Hematopoietic multipotent progenitor cell treated with erythropoietin and hydrocortisone succinate and interleukin-3 and kit ligand, for 15 days (in vitro differentiated cells): ENCODE measurements around the gene CTU2.

Source experiments
- DNase-seq: peaks from one replicate; pipeline ENCODE4 v3.0.0-alpha.2; 2015; ENCODE audit warnings: low spot score

CTU2 gene

DNA sequence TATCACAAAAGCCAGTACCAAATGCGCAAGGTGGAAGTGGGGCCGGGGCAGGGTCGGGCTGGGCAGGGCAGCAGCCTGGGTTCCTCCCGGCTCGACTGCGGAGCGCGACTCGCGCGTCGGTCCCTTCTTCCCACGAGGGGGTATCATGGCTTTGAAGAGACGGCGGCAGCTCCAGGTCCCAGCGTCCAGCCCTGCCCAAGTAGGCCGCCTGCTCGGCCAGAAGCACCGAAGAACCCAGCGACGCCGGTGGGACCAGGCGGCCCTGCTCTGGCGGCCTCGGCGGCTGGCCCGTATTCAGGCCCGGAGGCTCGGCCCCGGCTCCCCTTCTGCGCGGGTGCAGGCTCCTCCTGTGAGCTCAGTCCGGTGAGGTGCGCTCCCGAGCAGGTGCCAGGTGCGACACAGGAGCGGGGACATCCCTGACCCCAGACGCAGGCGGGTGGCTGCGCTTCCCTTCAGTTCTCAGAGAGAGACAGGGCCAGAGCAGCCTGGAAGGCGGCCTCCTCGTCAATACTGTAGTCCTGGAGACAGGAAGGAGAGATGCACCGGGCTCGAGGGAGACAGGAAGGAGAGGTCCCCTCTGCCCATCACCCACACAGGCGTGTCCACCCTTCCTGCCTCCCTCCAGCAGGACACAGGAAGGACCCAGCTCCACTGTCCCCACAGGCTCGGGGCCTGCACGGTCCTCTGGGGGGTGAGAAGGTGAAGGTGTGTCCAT lies 9.0 kb upstream of the CTU2 start:
- DNase-seq = no peak

DNA sequence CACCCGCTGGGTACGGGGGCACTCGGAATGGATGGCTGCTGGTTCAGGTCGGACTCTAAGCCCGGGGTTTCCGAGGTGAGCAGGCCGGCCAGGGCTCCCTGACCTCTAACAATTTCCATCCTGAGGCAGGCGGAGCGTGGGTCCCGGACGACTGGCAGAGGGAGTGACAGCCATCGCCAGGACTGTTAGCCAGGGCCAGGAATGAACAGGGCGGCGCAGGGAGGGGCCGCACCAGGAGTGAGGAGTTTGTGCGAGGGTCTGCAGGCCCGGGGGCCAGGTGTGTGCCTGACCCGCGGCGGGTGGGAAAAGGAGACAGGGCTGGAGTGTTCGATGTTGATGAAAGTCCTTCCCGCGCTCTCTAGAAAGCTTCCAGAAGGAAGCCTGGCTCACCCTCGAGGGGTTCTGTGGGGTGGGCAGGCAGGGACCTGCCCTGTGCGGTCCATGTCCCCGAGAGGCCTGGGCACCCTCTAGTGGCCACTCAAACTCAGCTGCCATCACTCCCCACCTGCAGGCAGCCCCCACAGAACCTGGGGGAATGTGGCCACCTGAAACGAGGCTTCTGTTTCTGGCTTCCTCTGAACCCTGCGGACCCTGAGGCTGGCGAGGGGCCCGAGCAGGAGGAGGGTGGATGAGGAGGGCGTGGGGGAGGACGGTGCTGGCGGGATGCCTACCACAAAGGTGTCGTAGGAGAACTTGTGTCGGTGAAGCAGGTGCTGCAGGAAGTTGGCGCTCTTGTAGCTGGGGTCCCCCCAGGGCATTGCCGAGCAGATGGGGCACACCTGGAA lies 8.3 kb upstream of the CTU2 start:
- DNase-seq = no peak

- no peak for DNase-seq
Measured at GRCh38 chr16:88698646-88699045, 7.7 kb upstream of the CTU2 start.

- no peak for DNase-seq
Measured at GRCh38 chr16:88699180-88699579, 7.1 kb upstream of the CTU2 start.

- no peak for DNase-seq
Measured at GRCh38 chr16:88700322-88700635, 6.0 kb upstream of the CTU2 start.

- DNase-seq = no peak
Measured at GRCh38 chr16:88700636-88701482, 5.4 kb upstream of the CTU2 start.

- DNase-seq = no peak
Measured at GRCh38 chr16:88701581-88702370, 4.5 kb upstream of the CTU2 start.

- no peak for DNase-seq
Measured at GRCh38 chr16:88702371-88703210, 3.7 kb upstream of the CTU2 start.

DNA sequence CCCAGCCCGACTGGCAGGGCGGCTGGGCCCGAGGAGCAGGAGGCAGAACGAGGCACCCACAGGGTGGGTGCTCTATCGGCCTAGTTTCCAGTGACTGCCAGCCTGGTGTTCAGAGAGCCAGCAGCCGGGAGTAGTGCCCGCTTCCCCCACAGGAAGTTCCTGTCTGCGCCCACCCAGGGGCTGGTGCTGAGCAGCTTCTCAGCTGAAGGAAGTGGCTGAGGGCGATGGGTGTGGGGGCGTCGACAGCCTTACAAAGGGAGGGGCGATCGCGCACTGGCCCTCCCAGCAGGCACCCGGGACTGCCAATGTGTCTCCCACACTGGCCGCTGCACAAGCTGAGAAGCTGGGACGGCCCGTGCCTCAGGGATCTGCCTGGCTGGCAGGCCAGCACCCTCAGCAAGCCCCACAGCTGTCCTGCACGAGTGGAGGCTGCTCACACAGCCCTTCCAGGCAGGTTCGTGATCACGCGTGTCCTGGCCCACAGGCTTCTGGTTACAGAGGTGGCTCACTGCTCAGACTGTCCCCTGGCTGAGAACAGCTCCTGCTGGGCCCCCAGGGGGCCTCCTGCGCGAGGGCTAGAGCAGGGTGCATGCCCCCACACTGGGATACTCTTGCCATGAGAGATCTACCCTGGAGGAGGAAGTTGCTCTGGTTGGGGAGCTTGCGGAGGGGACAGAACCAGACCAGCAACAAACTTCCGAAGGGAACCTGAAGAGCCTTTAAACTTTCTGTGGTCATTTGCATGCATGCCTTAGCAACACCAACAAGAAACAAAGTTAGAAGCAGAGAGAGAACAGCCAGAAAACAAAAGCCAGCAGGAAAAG lies 2.6 kb upstream of the CTU2 start:
- DNase-seq = no peak

DNA sequence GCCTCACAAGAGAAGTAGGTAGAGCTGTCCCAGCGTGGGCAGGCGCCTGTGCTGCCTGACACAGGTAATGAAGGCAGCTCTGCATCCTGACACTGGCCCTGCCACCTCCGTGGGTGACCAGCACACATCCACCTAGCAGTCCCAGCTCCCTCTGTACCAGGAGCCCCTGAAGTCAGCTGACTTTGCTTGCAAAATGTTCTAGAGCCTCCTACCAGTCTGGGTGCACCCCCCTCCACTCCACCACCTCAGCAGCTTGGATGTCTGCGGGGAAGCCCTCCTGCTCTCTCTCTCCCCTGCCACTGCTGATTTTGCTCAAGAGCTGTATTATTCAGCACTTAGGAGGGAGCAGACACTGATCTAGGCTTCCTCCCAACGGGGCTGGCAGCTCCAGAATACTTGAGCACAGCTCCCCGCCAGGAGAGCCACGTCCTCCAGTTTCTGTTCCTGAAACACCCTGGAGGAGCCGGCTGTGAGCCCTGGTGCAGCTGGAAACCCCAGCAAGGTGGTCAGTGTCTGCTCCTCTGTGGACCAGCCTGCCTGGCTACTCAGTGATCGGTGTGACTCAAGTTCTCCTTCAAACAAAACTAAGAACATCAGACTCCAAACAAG lies 1.1 kb upstream of the CTU2 start:
- DNase-seq = no peak

DNA sequence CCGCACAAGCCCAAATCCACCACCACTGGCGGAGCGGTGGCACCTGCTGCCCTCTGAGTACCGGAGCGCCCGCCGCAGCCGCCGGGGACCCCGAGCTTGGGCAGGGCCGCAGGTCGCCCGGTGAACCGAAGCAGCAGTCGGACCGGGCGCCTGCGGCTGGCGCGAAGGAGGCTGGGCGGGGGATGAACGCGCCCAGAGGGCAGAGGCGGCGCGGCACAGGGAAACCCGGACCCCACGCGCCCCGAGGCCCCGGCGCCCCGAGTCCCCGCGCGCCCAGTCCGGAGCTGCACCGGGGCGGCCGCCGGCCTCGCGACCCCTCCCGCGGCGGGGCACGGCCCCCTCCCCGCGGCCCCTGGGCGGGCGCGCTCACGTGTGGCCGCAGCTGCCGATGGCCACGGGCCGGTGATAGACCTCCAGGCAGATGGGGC lies 488 bp upstream of the CTU2 start:
- peak; percentile 36 for DNase-seq

DNA sequence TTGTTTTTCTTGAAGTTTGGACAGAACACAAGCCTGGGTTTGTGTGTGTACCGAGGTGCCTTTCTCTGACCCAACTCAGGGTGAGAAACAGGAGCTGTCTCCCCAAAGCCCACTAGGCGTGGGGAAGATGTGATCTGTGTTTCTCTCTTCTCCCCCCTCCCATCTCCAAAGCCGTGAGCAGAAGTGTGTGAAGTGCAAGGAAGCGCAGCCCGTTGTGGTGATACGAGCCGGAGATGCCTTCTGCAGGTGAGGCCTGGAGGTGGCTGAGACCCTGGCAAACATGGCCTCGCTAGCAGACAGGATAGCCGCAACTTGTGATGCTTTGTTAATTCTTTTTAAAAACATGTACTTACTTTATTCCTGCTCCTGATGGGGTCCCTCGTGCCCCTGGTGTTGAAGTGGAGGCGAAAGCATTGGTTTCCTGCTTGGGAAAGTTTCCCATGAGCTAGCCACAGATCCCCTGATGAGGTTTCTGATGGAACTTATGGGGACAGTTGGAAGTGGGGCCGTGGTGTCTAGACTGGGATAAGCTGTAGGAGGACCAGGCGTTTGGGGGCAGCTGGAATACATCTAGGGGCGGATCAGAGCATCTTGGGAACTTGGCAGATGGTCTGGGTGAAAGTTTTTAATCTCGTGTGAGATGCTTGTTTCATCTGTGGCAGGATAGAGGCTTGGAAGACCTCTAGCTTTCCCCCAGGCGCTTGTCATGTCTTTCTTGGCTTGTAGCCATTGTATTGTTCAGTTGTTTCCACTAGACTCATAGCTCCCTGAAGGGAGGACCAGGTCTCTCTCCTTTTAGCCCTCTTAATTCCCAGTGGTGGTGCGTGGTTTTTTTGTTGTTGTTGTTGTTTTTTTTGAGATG lies 893 bp downstream of the CTU2 start:
- DNase-seq = no peak

DNA sequence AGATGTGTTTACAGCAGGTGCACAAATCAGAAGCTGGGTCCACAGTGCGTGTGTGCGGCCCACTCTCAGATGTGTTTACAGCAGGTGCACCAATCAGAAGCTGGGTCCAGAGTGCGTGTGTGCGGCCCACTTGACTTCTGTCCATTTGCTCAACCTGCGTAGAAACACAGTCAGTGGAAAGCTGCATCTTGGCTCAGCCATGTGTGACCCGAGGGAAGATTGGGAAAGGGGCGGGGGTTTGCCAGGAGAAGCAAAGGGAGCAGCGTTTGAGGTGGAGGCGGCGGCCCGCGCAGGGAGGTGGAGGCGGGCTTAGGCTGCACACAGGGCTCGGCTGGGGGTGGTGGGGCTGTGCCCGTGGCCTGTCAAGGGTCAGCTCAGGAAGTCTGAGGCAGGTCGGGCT lies 4.3 kb downstream of the CTU2 start:
- no peak for DNase-seq

DNA sequence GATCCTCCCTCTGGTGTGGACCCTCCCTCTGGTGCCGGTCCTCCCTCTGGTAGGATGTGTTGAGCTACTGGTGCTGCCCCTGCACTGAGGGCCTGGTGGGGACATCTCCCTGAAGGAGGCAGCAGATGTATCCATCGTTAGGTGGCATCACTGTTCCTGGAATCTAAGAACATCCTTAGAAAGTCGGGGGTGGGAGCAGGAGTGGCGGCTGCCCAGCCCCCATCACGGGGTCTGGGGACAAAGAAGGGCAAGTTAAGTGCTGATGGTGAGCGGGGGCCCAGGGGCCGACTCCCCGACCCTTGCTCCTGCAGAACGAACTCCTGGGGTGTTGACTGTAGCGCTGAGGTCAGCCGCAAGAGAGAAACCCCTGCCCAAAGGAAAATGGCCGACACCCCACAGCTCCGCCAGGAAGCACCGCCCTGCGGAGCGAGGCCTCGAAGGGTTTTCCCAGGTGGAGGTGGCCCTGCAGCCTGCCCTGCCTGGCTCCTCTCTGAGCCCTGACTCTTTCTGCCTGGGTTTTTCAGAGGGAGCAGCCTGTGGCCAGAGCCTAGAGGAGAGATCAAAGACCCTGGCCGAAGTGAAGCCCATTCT lies 5.5 kb downstream of the CTU2 start:
- no peak for DNase-seq

DNA sequence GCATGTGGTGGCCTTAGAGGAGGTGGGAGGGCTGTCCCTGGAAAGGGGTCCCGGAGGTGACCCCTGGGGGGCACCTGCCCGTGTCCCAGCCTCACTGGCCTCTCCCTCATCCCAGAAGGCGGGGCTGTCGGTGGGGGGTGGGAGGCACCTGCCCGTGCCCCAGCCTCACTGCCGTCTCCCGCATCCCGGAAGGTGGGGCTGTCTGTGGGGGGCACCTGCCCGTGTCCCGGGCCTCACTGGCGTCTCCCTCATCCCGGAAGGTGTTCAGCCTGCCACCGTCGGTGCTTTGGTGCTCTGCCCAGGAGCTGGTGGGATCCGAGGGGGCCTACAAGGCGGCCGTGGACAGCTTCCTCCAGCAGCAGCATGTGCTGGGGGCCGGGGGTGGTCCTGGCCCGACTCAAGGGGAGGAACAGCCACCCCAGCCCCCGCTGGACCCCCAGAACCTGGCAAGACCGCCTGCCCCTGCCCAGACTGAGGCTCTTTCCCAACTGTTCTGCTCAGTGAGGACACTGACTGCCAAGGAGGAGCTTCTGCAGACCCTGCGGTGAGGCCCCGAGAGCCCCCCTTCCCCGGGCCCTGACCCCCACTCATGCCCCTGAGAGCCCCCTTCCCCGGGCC lies 6.2 kb downstream of the CTU2 start:
- DNase-seq = no peak

- DNase-seq = no peak
Measured at GRCh38 chr16:88713054-88713453, 6.8 kb downstream of the CTU2 start.

DNA sequence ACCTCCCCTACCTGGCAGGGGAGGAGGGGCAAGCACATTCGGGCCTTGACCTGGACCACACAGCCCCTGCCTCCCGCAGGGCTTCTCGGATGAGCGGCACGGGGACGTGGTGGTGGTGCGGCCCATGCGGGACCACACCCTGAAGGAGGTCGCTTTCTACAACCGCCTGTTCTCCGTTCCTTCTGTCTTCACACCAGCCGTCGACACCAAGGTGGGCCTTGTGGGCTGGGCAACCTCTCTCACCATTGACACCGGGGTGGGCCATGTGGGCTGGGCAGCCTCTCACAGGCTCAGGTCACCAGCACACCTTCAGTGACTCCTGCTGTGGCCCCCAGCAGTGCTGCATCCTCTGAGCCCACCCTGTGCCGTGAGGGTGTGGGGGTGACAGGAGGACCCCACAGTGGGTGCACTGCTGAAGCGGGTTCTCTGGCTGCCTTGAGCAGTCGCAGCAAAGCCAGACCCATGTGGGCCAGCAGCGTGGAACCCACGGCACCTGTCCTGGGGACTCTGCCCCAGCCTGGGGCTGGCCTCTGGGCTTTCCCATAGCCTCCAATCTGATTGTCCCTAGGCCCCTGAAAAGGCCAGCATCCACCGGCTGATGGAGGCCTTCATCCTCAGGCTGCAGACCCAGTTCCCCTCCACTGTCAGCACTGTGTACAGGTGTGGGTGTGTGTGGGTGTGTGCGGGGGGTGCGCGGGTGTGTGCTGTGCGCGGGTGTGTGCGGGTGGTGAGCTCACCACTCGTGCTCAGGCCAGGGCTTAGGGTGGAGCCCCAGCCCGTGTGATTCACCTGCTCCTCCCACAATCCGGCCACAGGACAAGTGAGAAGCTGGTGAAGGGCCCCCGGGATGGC lies 7.5 kb downstream of the CTU2 start:
- DNase-seq = no peak
